CD14-positive monocyte (primary cell): Measurements from ENCODE around the gene TRRAP. TPM values are rescaled to one million over a fixed set of nuclear protein-coding genes. Genes with fewer than 3 reads are reported as not detected.

Source experiments
- DNase-seq, 3 donors: peaks; one replicate each; pipeline ENCODE4 v3.0.0-alpha.2; 2011 to 2022
- H2AFZ ChIP-seq: 2 replicates; pipeline ENCODE4 v1.6.0; 2012; ENCODE audit warnings: mild to moderate bottlenecking, low read depth, low read length, inconsistent platforms; ENCODE audit not compliant: insufficient read depth, poor library complexity, severe bottlenecking
- H3K27ac ChIP-seq, 2 donors: 1 replicate in 1 of 2; 2 replicates in 1 of 2; pipeline ENCODE4 v1.5.1; 2012 to 2013; ENCODE audit warnings: low read length in 2 of 2, control low read depth in 1 of 2, inconsistent platforms in 1 of 2, low read depth in 1 of 2, mild to moderate bottlenecking in 1 of 2
- H3K27me3 ChIP-seq, 2 donors: one replicate each; pipeline versions ENCODE4 v1.6.0 to v1.6.1; 2011 to 2013; ENCODE audit warnings: low read length in 2 of 2; ENCODE audit not compliant: control insufficient read depth in 2 of 2, insufficient read depth in 2 of 2
- H3K36me3 ChIP-seq, 2 donors: replicated peaks in 1 of 2; 1 replicate in 1 of 2; 2 replicates in 1 of 2; pipeline versions ENCODE4 v1.5.1 to v1.6.1; 2012 to 2013; ENCODE audit warnings: low read length in 2 of 2, control low read depth in 1 of 2, inconsistent platforms in 1 of 2, mild to moderate bottlenecking in 1 of 2; ENCODE audit not compliant: insufficient read depth in 2 of 2, control insufficient read depth in 1 of 2
- H3K4me1 ChIP-seq, 2 donors: 1 replicate in 1 of 2; 2 replicates in 1 of 2; pipeline versions ENCODE4 v1.5.1 to v1.6.1; 2012 to 2013; ENCODE audit warnings: low read length in 2 of 2, control low read depth in 1 of 2, inconsistent platforms in 1 of 2, mild to moderate bottlenecking in 1 of 2, moderate library complexity in 1 of 2; ENCODE audit not compliant: insufficient read depth in 2 of 2, control insufficient read depth in 1 of 2
- H3K4me2 ChIP-seq: replicated peaks from 2 replicates; pipeline ENCODE3; 2012; ENCODE audit warnings: low read length, moderate library complexity, mild to moderate bottlenecking; ENCODE audit not compliant: poor library complexity, severe bottlenecking; ENCODE audit errors: extremely low read depth
- H3K4me3 ChIP-seq, 3 experiments: fragments of 200-600 bp in 1 of 3; sonication (generic) in 1 of 3; replicated peaks in 1 of 3; 1 replicate in 2 of 3; 2 replicates in 1 of 3; pipeline ENCODE4 v1.5.1; 2011 to 2013; ENCODE audit warnings: low read length in 3 of 3, mild to moderate bottlenecking in 3 of 3, control low read depth in 2 of 3, low read depth in 2 of 3, inconsistent platforms in 1 of 3, moderate library complexity in 1 of 3
- H3K79me2 ChIP-seq: 2 replicates; pipeline ENCODE4 v1.6.0; 2012; ENCODE audit warnings: mild to moderate bottlenecking, control low read depth, inconsistent platforms, low read length, moderate library complexity; ENCODE audit not compliant: insufficient read depth
- H3K9ac ChIP-seq: 2 replicates; pipeline ENCODE4 v1.6.0; 2017; ENCODE audit warnings: low read length, mild to moderate bottlenecking; ENCODE audit not compliant: insufficient read depth, poor library complexity, severe bottlenecking
- H3K9me3 ChIP-seq, 2 donors: replicated peaks in 1 of 2; 1 replicate in 1 of 2; 2 replicates in 1 of 2; pipeline versions ENCODE4 v1.5.1 to v1.6.1; 2012 to 2013; ENCODE audit warnings: low read length in 2 of 2, control low read depth in 1 of 2; ENCODE audit not compliant: control insufficient read depth in 1 of 2, insufficient read depth in 1 of 2
- H4K20me1 ChIP-seq: 2 replicates; pipeline ENCODE4 v1.6.0; 2012; ENCODE audit warnings: mild to moderate bottlenecking, low read length, control low read depth, moderate library complexity; ENCODE audit not compliant: insufficient read depth
- H3K27ac Mint-ChIP-seq, 7 donors: one replicate each; pipeline ENCODE4 v1.8.0; 2020; ENCODE audit warnings: mild to moderate bottlenecking in 7 of 7, mixed read lengths in 7 of 7, moderate library complexity in 6 of 7, inconsistent platforms in 2 of 7
- H3K27me3 Mint-ChIP-seq, 3 donors: one replicate each; pipeline ENCODE4 v1.8.0; 2021 to 2022; ENCODE audit warnings: low read depth in 3 of 3, mild to moderate bottlenecking in 3 of 3, mixed read lengths in 3 of 3, moderate library complexity in 3 of 3, inconsistent platforms in 1 of 3
- H3K36me3 Mint-ChIP-seq, 2 donors: one replicate each; pipeline ENCODE4 v1.8.0; 2020; ENCODE audit warnings: mixed read lengths in 2 of 2, inconsistent platforms in 1 of 2, mild to moderate bottlenecking in 1 of 2
- H3K4me1 Mint-ChIP-seq: one replicate; pipeline ENCODE4 v1.8.0; 2020; ENCODE audit warnings: mild to moderate bottlenecking, mixed read lengths
- H3K4me3 Mint-ChIP-seq, 2 donors: one replicate each; pipeline ENCODE4 v1.8.0; 2020; ENCODE audit warnings: mild to moderate bottlenecking in 2 of 2, mixed read lengths in 2 of 2, moderate library complexity in 1 of 2
- H3K9me3 Mint-ChIP-seq, 7 donors: one replicate each; pipeline ENCODE4 v1.8.0; 2020 to 2022; ENCODE audit warnings: mixed read lengths in 7 of 7, mild to moderate bottlenecking in 6 of 7, moderate library complexity in 6 of 7, inconsistent platforms in 2 of 7
- CTCF ChIP-seq: fragments of 200-600 bp; IDR thresholded peaks from one replicate; pipeline ENCODE4 v1.8.0; 2022; ENCODE audit warnings: antibody characterized with exemption, mild to moderate bottlenecking
- WGBS: methylation state at CpG from one replicate; pipeline ENCODE4 v1.1.5; 2013; ENCODE audit warnings: missing lambda C conversion rate; ENCODE audit not compliant: insufficient coverage; 5-methylcytosine and 5-hydroxymethylcytosine counted together
- intact Hi-C, 2 donors: fragments of 100-400 bp; cut with micrococcal nuclease; formaldehyde crosslinking; loops; one replicate each; pipeline versions ENCODE4 v1.15.0 to v1.15.1; 2023
- polyA plus RNA-seq, 3 donors: library from polyadenylated mRNA; depleted of rRNA in 1 of 3; unstranded in 2 of 3; stranded (reverse) in 1 of 3; fragments of 300-500 nt in 2 of 3; fragments of >200 nt in 1 of 3; fragmentation: Illumina TruSeq in 2 of 3; gene quantifications; 1 replicate in 2 of 3; 2 replicates in 1 of 3; pipeline ENCODE4 v1.2.3, GENCODE V29; 2012 to 2021

Gene TRRAP
- polyA plus RNA-seq, 3 donors = 0.67 to 12.2 (median 1.2) TPM

GRCh38 chr7:98903246-98903645 lies 24.9 kb downstream of the TRRAP start:
- no peaks in the 10 kb centered on the region for H3K9me3 Mint-ChIP-seq
- no peak overlapping the region for H3K4me3 Mint-ChIP-seq
- Histone ChIP-seq H3K79me2 (no peaks in the 10 kb centered on the region), H3K4me3 (no peak overlapping the region), H3K9ac (no peak overlapping the region), H3K27ac (no peak overlapping the region), H4K20me1 (no peaks in the 10 kb centered on the region), H3K4me1 (no peaks in the 10 kb centered on the region), H3K27me3 (no peaks in the 10 kb centered on the region), H3K36me3 (peaks cover 88 to 99% of the 10 kb centered on the region in 2 donors), H2AFZ (no peak overlapping the region), H3K4me2 (no peak overlapping the region), H3K9me3 (no peaks in the 10 kb centered on the region)
- no peak for TF ChIP-seq CTCF
- no peaks in the 10 kb centered on the region for H3K27me3 Mint-ChIP-seq
- DNase-seq = no peak
- H3K4me1 Mint-ChIP-seq = no peaks in the 10 kb centered on the region
- peaks cover 83 to 98% of the 10 kb centered on the region in 2 donors for H3K36me3 Mint-ChIP-seq
- no peak overlapping the region for H3K27ac Mint-ChIP-seq
- WGBS = 100% methylated on average over 1 of the region's 4 CpGs
- intact Hi-C loops = loop anchor here (10.0 kb wide), 2 partner anchors 62 to 72 kb away; no protein-coding TSS in a partner anchor

GRCh38 chr7:98907570-98907969 lies 29.2 kb downstream of the TRRAP start:
- intact Hi-C loops = loop anchor here (10.0 kb wide), 2 partner anchors 57 to 67 kb away; no protein-coding TSS in a partner anchor
- H3K9ac ChIP-seq = no peak overlapping the region
- Mint-ChIP-seq H3K27me3 (no peaks in the 10 kb centered on the region), H3K36me3 (peaks cover 84 to 97% of the 10 kb centered on the region in 2 donors), H3K9me3 (no peaks in the 10 kb centered on the region), H3K4me3 (no peak overlapping the region), H3K4me1 (no peaks in the 10 kb centered on the region), H3K27ac (peak overlapping the region in 2 of 7 donors; percentile 41 to 56)
- no peak for DNase-seq
- H2AFZ ChIP-seq = no peak overlapping the region
- H4K20me1 ChIP-seq = no peaks in the 10 kb centered on the region
- no peak overlapping the region for H3K27ac ChIP-seq
- no peak for TF ChIP-seq CTCF
- no peaks in the 10 kb centered on the region for H3K9me3 ChIP-seq
- no peaks in the 10 kb centered on the region for H3K4me1 ChIP-seq
- WGBS = 92% methylated on average over 5 of the region's 5 CpGs
- H3K4me2 ChIP-seq = no peak overlapping the region
- peaks cover 85 to 98% of the 10 kb centered on the region in 2 donors for H3K36me3 ChIP-seq
- H3K79me2 ChIP-seq = no peaks in the 10 kb centered on the region
- no peaks in the 10 kb centered on the region for H3K27me3 ChIP-seq
- H3K4me3 ChIP-seq = no peak overlapping the region
